NCI-H1048 (cell line): Measurements from ENCODE around the gene JARID2.
A peak's percentile ranks its signal among the peaks of the same experiment; 100 is the strongest.

Experiments
- DNase-seq: peaks from one replicate; lab custom pipeline; 2025; lab: John Stamatoyannopoulos, UW

JARID2 gene

GRCh38 chr6:15376900-15377487 is 131.1 kb downstream of the JARID2 start:
- no peak for DNase-seq

DNA sequence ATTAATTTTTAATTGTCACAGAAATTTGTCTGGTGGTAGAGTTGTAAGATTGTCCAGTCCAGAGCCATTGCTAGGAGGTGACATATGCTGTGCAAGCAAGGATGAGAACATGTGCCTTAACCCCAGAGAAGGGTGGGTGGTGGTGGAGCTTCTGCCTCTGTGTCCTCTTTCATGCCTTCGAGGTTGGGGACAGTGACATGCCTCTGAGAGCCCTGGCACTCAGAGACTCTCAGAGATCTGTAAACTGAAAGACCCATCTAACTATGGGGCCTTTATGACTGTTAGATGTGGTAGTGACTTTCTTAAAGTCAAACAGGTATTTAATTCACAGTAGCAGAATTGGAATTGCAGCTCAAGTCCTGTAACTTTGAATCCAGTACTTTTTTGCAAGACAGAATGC is 132.4 kb downstream of the JARID2 start:
- no peak for DNase-seq

DNA sequence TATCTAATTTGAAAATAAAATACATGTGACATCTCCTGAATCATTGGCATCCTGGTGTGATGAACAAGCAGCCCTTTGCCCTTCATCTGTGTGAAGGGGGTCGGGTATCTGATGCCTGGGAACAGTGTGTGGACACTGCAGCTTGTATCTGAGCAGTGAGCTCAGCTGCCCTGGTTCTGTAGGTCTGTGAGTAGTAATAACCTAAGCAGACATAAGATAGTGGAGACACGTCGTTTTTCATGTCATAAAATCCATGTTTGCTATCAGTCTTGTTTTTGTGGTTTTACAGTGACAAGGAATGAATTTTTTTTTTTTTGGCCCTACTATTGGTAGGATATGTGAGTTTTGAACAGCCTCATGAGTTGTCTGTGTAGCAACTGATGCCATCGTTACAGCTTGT is 133.0 kb downstream of the JARID2 start:
- DNase-seq: no peak

- DNase-seq: no peak
Observed at GRCh38 chr6:15380351-15380750, 134.5 kb downstream of the JARID2 start.

GRCh38 chr6:15382089-15382488 is 136.2 kb downstream of the JARID2 start:
- no peak for DNase-seq

GRCh38 chr6:15382712-15383111 is 136.8 kb downstream of the JARID2 start:
- no peak for DNase-seq

DNA sequence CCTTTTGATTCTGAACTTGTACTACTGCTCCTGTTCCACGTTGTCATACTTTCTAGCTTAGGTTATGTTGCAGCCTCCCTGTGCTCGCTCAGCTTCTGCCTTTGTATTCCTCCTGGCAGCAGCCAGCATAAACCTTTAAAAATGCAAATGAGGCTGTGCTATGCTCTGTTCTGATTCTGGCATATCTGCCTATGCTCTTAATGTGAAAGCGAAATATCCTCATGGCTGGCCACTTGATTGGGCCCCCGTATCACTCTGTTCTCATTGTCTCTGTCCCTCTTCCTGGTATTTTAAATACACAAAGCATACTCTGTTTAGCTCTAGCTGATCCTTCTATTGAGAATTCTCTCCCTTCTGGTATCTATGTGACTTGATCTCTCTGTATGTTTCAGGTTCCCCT is 139.0 kb downstream of the JARID2 start:
- DNase-seq: peak; percentile 71

DNA sequence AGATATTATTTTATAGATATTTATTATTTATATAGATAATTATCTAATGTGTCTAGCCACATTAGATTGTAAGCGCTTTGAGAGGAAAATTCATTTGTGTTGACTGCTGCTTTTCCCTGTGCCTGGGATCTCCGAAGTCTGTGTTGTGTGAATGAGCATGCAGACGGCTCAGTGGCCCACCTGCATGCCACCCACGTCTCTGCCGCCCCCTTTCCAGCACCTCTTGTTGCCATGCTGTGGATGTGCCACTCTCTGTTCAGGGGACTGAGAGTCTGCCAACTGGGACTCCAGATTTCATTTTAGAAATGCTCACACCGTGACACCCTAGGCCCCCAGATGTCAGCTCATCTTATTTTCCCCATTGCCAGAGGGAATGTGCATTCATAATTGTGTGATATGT is 139.7 kb downstream of the JARID2 start:
- DNase-seq: no peak

DNA sequence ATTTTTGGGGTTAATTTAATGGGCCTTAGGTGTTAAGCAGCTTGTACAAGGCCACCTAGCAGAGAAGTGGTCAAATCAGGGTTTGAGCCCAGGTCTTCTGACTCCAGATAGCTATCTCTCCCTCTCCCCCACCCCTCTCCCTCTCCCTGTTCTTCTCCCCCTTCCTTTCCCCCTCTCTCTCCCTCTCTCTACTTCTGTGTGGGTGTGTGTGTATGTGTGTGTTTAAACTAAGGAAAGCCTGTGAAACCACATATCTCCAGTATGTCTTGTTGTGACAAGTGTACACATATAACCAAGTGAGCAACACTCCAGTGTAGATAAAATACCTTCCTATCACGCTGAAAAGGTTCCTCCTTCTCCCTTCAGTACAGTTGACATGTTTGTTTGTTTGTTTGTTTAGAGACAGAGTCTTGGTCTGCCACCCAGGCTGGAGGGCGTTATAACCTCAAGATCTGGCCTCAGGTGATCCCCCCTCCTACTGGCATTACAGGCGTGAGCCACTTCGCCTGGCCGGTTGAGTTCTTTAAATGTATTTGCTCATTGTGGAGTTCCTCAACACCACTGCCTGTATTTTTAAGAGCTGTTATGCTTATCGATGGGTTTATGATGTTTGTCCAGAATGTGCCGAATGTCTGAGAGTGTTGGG is 140.4 kb downstream of the JARID2 start:
- no peak for DNase-seq

- DNase-seq: no peak
Observed at GRCh38 chr6:15386756-15387112, 140.9 kb downstream of the JARID2 start.

DNA sequence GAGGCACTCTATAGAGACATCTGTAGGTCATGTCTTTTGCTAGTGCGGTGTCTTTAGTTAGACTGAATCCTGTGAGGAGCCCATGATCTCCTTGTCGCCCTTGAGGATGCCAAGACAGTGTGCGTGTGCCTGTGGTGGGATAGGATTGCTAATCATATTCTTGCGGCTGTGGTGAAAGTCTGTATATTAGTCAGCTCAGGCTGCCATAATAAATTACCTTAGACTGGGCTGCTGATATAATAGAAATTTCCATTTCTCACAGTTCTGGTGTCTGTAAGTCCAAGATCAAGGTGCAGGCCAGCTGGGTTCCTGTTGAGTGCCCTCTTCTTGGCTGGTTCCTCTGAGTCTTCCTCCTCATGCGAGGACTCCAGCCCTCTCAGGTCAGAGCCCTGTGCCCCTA is 141.2 kb downstream of the JARID2 start:
- no peak for DNase-seq

- no peak for DNase-seq
Observed at GRCh38 chr6:15389084-15389764, 143.4 kb downstream of the JARID2 start.

GRCh38 chr6:15389765-15390723 is 144.2 kb downstream of the JARID2 start:
- no peak for DNase-seq

- DNase-seq: no peak
Observed at GRCh38 chr6:15391500-15391899, 145.6 kb downstream of the JARID2 start.

GRCh38 chr6:15392182-15392581 is 146.3 kb downstream of the JARID2 start:
- DNase-seq: no peak

- DNase-seq: no peak
Observed at GRCh38 chr6:15393605-15394004, 147.7 kb downstream of the JARID2 start.

- DNase-seq: no peak
Observed at GRCh38 chr6:15395087-15395486, 149.2 kb downstream of the JARID2 start.

- DNase-seq: no peak
Observed at GRCh38 chr6:15396808-15397207, 150.9 kb downstream of the JARID2 start.

- no peak for DNase-seq
Observed at GRCh38 chr6:15398633-15399275, 152.9 kb downstream of the JARID2 start.

GRCh38 chr6:15399641-15400470 is 154.0 kb downstream of the JARID2 start:
- DNase-seq: no peak

DNA sequence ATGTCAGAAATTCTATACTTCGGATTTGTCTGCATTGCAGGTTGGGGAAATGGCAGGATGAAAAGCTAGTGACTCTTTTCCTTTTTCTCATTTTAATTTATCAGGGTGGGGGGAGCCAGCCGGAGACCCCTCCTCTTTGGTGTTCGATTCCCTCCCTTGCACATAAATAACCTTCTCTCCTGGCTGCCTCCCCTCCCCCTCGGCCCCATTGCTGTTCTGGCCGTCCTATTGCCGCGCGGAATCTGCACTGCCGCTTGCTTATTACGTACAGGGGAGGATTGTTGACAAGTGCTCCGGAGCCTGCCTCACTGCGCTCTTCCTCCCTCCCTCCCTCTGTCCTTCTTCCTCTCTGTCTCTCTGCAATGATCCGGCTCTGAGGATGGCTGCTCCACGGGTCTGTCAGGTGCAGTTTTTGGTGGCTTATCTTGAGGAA is 154.7 kb downstream of the JARID2 start:
- no peak for DNase-seq
